Heart right ventricle (tissue), 16 donors: ENCODE data around the gene THSD4. TPM values are rescaled to one million over a fixed set of nuclear protein-coding genes. Genes with fewer than 3 reads are reported as not detected.

Experiments used
- ATAC-seq, 8 donors: fragments of 200-7000 bp; cut with Tn5 transposase; one replicate each; pipeline ENCODE4 v1.9.1; 2020; ENCODE audit warnings: mild to moderate bottlenecking in 8 of 8, moderate library complexity in 8 of 8, moderate number of reproducible peaks in 1 of 8
- DNase-seq, 2 donors: peaks; one replicate each; pipeline ENCODE4 v3.0.0-alpha.2; 2020
- H3K27ac ChIP-seq, 10 donors: fragments of 200-600 bp; sonication (generic) in 2 of 10; one replicate each; pipeline versions ENCODE4 v1.5.0 to v1.8.0; 2020 to 2022; ENCODE audit warnings: mild to moderate bottlenecking in 3 of 10
- H3K27me3 ChIP-seq, 7 donors: fragments of 200-600 bp; one replicate each; pipeline ENCODE4 v1.8.0; 2021 to 2022; ENCODE audit warnings: mild to moderate bottlenecking in 2 of 7
- H3K36me3 ChIP-seq, 9 donors: fragments of 200-600 bp; sonication (generic) in 1 of 9; one replicate each; pipeline versions ENCODE4 v1.5.0 to v1.8.0; 2020 to 2022; ENCODE audit warnings: mild to moderate bottlenecking in 2 of 9
- H3K4me1 ChIP-seq, 9 donors: fragments of 200-600 bp; sonication (generic) in 1 of 9; one replicate each; pipeline versions ENCODE4 v1.5.0 to v1.8.0; 2020 to 2022; ENCODE audit warnings: mild to moderate bottlenecking in 4 of 9
- H3K4me3 ChIP-seq, 10 donors: fragments of 200-600 bp; sonication (generic) in 2 of 10; one replicate each; pipeline versions ENCODE4 v1.5.0 to v1.8.0; 2020 to 2022; ENCODE audit warnings: mild to moderate bottlenecking in 7 of 10, moderate library complexity in 2 of 10
- H3K9me3 ChIP-seq, 11 donors: fragments of 200-600 bp in 10 of 11; sonication (generic) in 2 of 11; one replicate each; pipeline versions ENCODE4 v1.5.0 to v1.8.0; 2013 to 2022; ENCODE audit warnings: mild to moderate bottlenecking in 2 of 11, control low read depth in 1 of 11, moderate library complexity in 1 of 11
- WGBS, 2 donors: extraction: QIAGEN DNeasy Blood & Tissue Kit; methylation state at CpG; one replicate each; pipeline ENCODE4 v1.1.7; 2013; ENCODE audit warnings: inconsistent platforms in 1 of 2; 5-methylcytosine and 5-hydroxymethylcytosine counted together
- intact Hi-C, 10 donors: fragments of 100-400 bp; cut with DNase I; formaldehyde crosslinking; loops; one replicate each; pipeline versions ENCODE4 v1.11.1 to v1.14.2; 2022
- polyA plus RNA-seq, 2 donors: library from polyadenylated mRNA; stranded (reverse); fragments of 200-250 nt; gene quantifications; one replicate each; pipeline ENCODE4 v1.2.3, GENCODE V29; 2013
- total RNA-seq, 10 donors: library from RNA; stranded (reverse); fragmentation: NEBNext Ultra II Directional in 3 of 10; extraction: Animal tissue kit (Norgen Biotek cat#: 25700) in 3 of 10; gene quantifications; one replicate each; pipeline versions ENCODE4 v1.2.1 to v1.2.4, GENCODE V29; 2021 to 2023
- TF ChIP-seq, protein P1 (sequence below), 9 donors: fragments of 200-600 bp; sonication (generic) in 2 of 9; IDR thresholded peaks; one replicate each; pipeline versions ENCODE4 v1.5.0 to v1.8.0; 2021 to 2022; ENCODE audit warnings: antibody characterized with exemption in 9 of 9, mild to moderate bottlenecking in 5 of 9, moderate library complexity in 1 of 9
- donor health status: Arrhythmogenic right ventricular cardiomyopathy.
- donor health status: ischemic (EF 13 %, LVEDD 7.1; RV severe dilation, severe dysfunction).
- donor health status: healthy with polysubstance abuse.
- donor health status: DM: no; HTN: yes; CAD: no.
- donor health status: DM: no; HTN: no; CAD: no.
- donor health status: ischemic (EF 25% LVEDD 6.9; RV normal size, moderate dysfunction).
- donor health status: ischemic (EF 25% LVEDD 5.7; RV mildly dilated, moderate dysfunction).
- donor health status: healthy.
- donor health status: DM: yes; HTN: yes; CAD: no.
- donor health status: Ischemic cardiomyopathy.
- donor health status: ischemic (EF 35%, LVEDD 5.7; RV mildly dilated, moderate dysfunction).
- donor health status: nonischemic (EF 11% LVEDD 7.7; RV severe dilation, severe dysfunction).
- donor health status: DM: yes; HTN: yes; CAD: no.
- donor health status: PGD.
- donor health status: ischemic (EF 29% LVEDD 5.4; RV normal size, mild dysfunction).
- donor health status: nonischemic (EF 23%, LVEDD 6.1; RV moderate dilation, normal function).

THSD4 gene
- total and polyA plus RNA-seq, 12 donors: 20.8 to 212 (median 139) TPM

DNA sequence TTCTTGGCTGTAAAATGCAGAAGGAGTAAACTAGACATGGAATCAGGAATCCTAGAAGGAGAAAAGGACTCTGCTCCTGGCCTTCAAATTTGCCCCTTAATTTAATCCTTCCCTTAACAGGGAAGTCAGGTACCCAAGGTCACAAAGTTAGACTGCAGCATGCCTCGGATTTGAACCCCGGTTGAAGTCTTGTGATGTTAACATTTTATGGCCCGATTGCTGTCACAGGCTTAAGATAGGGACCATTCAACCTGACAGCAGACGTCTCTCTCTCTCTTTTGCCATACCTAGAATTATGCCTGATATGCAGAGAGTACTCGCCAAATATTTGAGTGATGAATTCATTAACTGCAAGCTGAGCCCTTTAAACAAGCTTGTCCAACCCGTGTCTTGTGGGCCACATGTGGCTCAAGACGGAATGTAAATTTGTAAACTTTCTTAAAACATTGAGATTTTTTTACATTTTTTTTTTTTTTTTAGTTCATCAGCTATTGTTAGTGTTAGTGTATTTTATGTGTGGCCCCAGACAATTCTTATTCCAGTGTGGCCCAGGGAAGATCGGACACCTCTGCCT, 217.2 kb downstream of the THSD4 start:
- ATAC-seq (peak in 4 of 8 donors; percentile 28 to 71 (median 54)), DNase-seq (no peak)
- TF ChIP-seq, protein P1, sequence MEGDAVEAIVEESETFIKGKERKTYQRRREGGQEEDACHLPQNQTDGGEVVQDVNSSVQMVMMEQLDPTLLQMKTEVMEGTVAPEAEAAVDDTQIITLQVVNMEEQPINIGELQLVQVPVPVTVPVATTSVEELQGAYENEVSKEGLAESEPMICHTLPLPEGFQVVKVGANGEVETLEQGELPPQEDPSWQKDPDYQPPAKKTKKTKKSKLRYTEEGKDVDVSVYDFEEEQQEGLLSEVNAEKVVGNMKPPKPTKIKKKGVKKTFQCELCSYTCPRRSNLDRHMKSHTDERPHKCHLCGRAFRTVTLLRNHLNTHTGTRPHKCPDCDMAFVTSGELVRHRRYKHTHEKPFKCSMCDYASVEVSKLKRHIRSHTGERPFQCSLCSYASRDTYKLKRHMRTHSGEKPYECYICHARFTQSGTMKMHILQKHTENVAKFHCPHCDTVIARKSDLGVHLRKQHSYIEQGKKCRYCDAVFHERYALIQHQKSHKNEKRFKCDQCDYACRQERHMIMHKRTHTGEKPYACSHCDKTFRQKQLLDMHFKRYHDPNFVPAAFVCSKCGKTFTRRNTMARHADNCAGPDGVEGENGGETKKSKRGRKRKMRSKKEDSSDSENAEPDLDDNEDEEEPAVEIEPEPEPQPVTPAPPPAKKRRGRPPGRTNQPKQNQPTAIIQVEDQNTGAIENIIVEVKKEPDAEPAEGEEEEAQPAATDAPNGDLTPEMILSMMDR (IDR thresholded peaks at IDR 0.05): no peak
- Histone ChIP-seq H3K27me3 (no peaks in the 10 kb centered on the region), H3K4me1 (peaks cover 12 to 66% (median 38%) of the 10 kb centered on the region in 9 donors), H3K36me3 (peaks cover 0 to 11% (median 0%) of the 10 kb centered on the region in 9 donors), H3K4me3 (no peak overlapping the region), H3K9me3 (no peaks in the 10 kb centered on the region), H3K27ac (peak overlapping the region in 8 of 10 donors; percentile 14 to 90 (median 78))
- WGBS, 2 donors: 49 to 72% methylated on average over 8 of the region's 8 CpGs
- intact Hi-C loops: loop anchor here in 2 of 10 donors (10.0 kb wide), 2 partner anchors 72 to 218 kb away; partner anchors contain the start of gene THSD4 (in 1 of the 2)

DNA sequence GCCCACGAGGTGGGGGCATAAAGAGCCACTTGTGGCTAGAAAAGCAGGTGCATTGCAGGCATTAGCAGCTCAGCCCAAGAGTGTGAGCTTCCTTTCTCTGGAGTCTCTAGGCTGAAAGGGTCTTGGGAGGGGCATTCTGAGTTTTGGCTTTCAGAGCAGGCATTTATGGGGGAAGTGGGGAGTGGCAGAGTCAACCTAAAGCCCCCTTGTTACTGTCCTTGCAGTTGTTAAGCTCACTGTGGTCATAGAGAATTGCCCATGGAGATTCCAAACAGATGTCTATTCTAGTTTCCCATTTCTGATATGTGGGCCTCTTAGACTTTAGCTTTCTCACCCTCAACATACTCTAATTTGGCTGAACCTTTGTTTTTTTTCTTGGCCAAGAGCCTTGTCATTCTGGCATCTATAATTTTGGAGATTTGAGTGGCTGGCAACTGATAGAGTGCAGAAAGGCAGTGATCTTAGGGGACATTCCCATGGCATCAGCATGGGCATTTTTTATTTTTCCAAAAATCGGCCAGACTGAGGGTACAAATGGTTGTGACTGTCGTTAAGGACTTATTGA, 217.9 kb downstream of the THSD4 start:
- H3K4me3 ChIP-seq: no peak overlapping the region
- intact Hi-C loops: loop anchor here in 2 of 10 donors (10.0 kb wide), 2 partner anchors 72 to 218 kb away; partner anchors contain the start of gene THSD4 (in 1 of the 2)
- H3K27me3 ChIP-seq: no peaks in the 10 kb centered on the region
- peak overlapping the region in 8 of 10 donors; percentile 8 to 90 (median 78) for H3K27ac ChIP-seq
- WGBS, 2 donors: 63 to 69% methylated on average over 3 of the region's 3 CpGs
- H3K36me3 ChIP-seq: peaks cover 0 to 11% (median 0%) of the 10 kb centered on the region in 9 donors
- H3K4me1 ChIP-seq: peaks cover 12 to 63% (median 36%) of the 10 kb centered on the region in 9 donors
- ATAC-seq: no peak
- TF ChIP-seq, protein P1 (IDR thresholded peaks at IDR 0.05): no peak
- no peaks in the 10 kb centered on the region for H3K9me3 ChIP-seq
- no peak for DNase-seq

GRCh38 chr15:71333839-71334238, 218.6 kb downstream of the THSD4 start:
- TF ChIP-seq, protein P1 (IDR thresholded peaks at IDR 0.05): no peak
- 75% methylated on average over 3 of the region's 3 CpGs for WGBS, 2 donors
- intact Hi-C loops: loop anchor here in 2 of 10 donors (10.0 kb wide), 2 partner anchors 71 to 219 kb away; partner anchors contain the start of gene THSD4 (in 1 of the 2)
- Histone ChIP-seq H3K9me3 (no peaks in the 10 kb centered on the region), H3K27me3 (no peaks in the 10 kb centered on the region), H3K27ac (peak overlapping the region in 7 of 10 donors; percentile 8 to 90 (median 82)), H3K4me3 (no peak overlapping the region), H3K36me3 (peaks cover 0 to 11% (median 0%) of the 10 kb centered on the region in 9 donors), H3K4me1 (peaks cover 12 to 62% (median 33%) of the 10 kb centered on the region in 9 donors)
- no peak for DNase-seq
- no peak for ATAC-seq

DNA sequence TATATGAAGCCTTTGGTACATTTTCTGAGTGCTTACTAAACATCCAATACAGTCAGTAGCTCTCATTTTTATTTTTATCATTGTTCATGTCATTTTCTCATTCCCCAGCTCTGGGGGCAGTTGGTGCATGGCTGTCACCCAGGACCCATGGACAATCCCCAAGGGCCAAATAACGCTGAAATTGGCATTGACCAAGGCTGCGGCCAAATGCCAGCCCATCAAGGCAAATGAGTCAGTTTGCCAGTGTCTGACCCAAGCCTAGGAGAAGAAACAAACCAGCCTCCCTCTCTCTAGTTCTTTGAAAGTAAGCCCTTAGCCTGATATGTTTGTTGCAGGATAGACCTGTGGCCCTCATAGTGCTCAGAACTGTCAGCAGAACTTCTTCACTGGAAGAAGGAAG, 219.2 kb downstream of the THSD4 start:
- DNase-seq: no peak
- no peaks in the 10 kb centered on the region for H3K27me3 ChIP-seq
- TF ChIP-seq, protein P1 (IDR thresholded peaks at IDR 0.05): no peak
- 90 to 94% methylated on average over 2 of the region's 2 CpGs for WGBS, 2 donors
- H3K9me3 ChIP-seq: no peaks in the 10 kb centered on the region
- peaks cover 8 to 62% (median 28%) of the 10 kb centered on the region in 9 donors for H3K4me1 ChIP-seq
- H3K36me3 ChIP-seq: peaks cover 0 to 11% (median 0%) of the 10 kb centered on the region in 9 donors
- no peak for ATAC-seq
- no peak overlapping the region for H3K4me3 ChIP-seq
- H3K27ac ChIP-seq: peak overlapping the region in 5 of 10 donors; percentile 4 to 90 (median 87)
- intact Hi-C loops: loop anchor here in 2 of 10 donors (10.0 kb wide), 2 partner anchors 70 to 220 kb away; partner anchors contain the start of gene THSD4 (in 1 of the 2)
